ENCODE data around the gene KRTAP5-9. TPM values are rescaled to one million over a fixed set of nuclear protein-coding genes. Genes with fewer than 3 reads are reported as not detected.

The KRTAP5-9 gene
- total RNA-seq, 3 donors from 2014 or later (not counting 1 experiment from before 2014, with no cell fraction given) = 0.31 TPM; not detected in 2

GRCh38 chr11:71551711-71552110 is 3.5 kb downstream of the KRTAP5-9 start:
- H3K4me3 ChIP-seq (ENCODE audit: low read length) = no peak overlapping the region
- Mint-ChIP-seq H3K4me1 (no peaks in the 10 kb centered on the region), H3K27ac (no peak overlapping the region), H3K36me3 (no peaks in the 10 kb centered on the region), H3K9me3 (no peaks in the 10 kb centered on the region), H3K27me3 (ENCODE audit: low read depth in 2 of 2) (peaks cover 11 to 23% of the 10 kb centered on the region in 2 donors), H3K4me3 (no peak overlapping the region)
- no CpG with 5 or more reads among the region's 1 CpG for WGBS (ENCODE audit: insufficient coverage)
- TF ChIP-seq CTCF (IDR thresholded peaks at IDR 0.05) = no peak
- H3K27ac ChIP-seq (ENCODE audit: low read length) = no peak overlapping the region
- ATAC-seq (no peak), DNase-seq (no peak)
- no peaks in the 10 kb centered on the region for H3K27me3 ChIP-seq (ENCODE audit: control insufficient read depth, insufficient read depth, low read length)
- no peaks in the 10 kb centered on the region for H3K36me3 ChIP-seq (ENCODE audit: control insufficient read depth, insufficient read depth, low read length)
- no peaks in the 10 kb centered on the region for H3K9me3 ChIP-seq (ENCODE audit: control insufficient read depth, insufficient read depth, low read length)
- H3K4me1 ChIP-seq (ENCODE audit: control insufficient read depth, insufficient read depth, low read length) = no peaks in the 10 kb centered on the region
- intact Hi-C loops (cut with micrococcal nuclease) = no loop called here

GRCh38 chr11:71554996-71555395 is 6.8 kb downstream of the KRTAP5-9 start:
- no peaks in the 10 kb centered on the region for H3K36me3 ChIP-seq (ENCODE audit: control insufficient read depth, insufficient read depth, low read length)
- Mint-ChIP-seq H3K27me3 (ENCODE audit: low read depth in 2 of 2) (peaks cover 3 to 7% of the 10 kb centered on the region in 2 donors), H3K4me1 (no peaks in the 10 kb centered on the region), H3K9me3 (no peaks in the 10 kb centered on the region), H3K27ac (no peak overlapping the region), H3K36me3 (no peaks in the 10 kb centered on the region), H3K4me3 (no peak overlapping the region)
- H3K9me3 ChIP-seq (ENCODE audit: control insufficient read depth, insufficient read depth, low read length) = no peaks in the 10 kb centered on the region
- TF ChIP-seq CTCF (IDR thresholded peaks at IDR 0.05) = no peak
- no peaks in the 10 kb centered on the region for H3K27me3 ChIP-seq (ENCODE audit: control insufficient read depth, insufficient read depth, low read length)
- H3K4me3 ChIP-seq (ENCODE audit: low read length) = no peak overlapping the region
- 85% methylated on average over 6 of the region's 6 CpGs for WGBS (ENCODE audit: insufficient coverage)
- no peak overlapping the region for H3K27ac ChIP-seq (ENCODE audit: low read length)
- ATAC-seq (no peak), DNase-seq (no peak)
- intact Hi-C loops (cut with micrococcal nuclease) = no loop called here
- no peaks in the 10 kb centered on the region for H3K4me1 ChIP-seq (ENCODE audit: control insufficient read depth, insufficient read depth, low read length)

DNA sequence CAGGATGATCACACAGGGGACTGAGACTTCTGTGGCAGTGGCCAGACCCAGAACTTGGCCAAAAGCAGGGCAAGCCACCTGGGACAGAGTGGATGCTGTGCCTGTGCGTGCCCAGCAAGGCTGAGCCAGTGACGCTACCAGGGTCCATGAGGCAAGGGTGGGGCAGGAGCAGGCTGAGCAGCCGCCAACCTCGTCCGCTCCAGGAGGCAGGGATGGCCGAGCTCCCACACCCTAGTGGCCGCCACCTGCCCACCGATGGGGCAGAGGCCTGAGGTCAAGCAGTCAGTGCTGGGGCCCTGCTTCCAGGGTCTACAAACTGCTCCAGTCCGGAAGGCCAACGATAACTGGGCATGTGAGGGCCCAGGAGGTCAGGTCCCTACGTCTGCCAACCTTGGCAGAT is 7.3 kb downstream of the KRTAP5-9 start:
- H3K27ac Mint-ChIP-seq = no peak overlapping the region
- no peaks in the 10 kb centered on the region for H3K4me1 Mint-ChIP-seq
- H3K4me3 Mint-ChIP-seq = no peak overlapping the region
- intact Hi-C loops (cut with micrococcal nuclease) = no loop called here
- no peaks in the 10 kb centered on the region for H3K4me1 ChIP-seq (ENCODE audit: control insufficient read depth, insufficient read depth, low read length)
- no peak overlapping the region for H3K4me3 ChIP-seq (ENCODE audit: low read length)
- no peaks in the 10 kb centered on the region for H3K36me3 Mint-ChIP-seq
- ATAC-seq = no peak
- TF ChIP-seq CTCF (IDR thresholded peaks at IDR 0.05) = no peak
- peaks cover 3 to 7% of the 10 kb centered on the region in 2 donors for H3K27me3 Mint-ChIP-seq (ENCODE audit: low read depth in 2 of 2)
- H3K27me3 ChIP-seq (ENCODE audit: control insufficient read depth, insufficient read depth, low read length) = no peaks in the 10 kb centered on the region
- H3K9me3 Mint-ChIP-seq = no peaks in the 10 kb centered on the region
- H3K27ac ChIP-seq (ENCODE audit: low read length) = no peak overlapping the region
- no peaks in the 10 kb centered on the region for H3K36me3 ChIP-seq (ENCODE audit: control insufficient read depth, insufficient read depth, low read length)
- no peaks in the 10 kb centered on the region for H3K9me3 ChIP-seq (ENCODE audit: control insufficient read depth, insufficient read depth, low read length)
- DNase-seq = no peak
- 90% methylated on average over 11 of the region's 11 CpGs for WGBS (ENCODE audit: insufficient coverage)

DNA sequence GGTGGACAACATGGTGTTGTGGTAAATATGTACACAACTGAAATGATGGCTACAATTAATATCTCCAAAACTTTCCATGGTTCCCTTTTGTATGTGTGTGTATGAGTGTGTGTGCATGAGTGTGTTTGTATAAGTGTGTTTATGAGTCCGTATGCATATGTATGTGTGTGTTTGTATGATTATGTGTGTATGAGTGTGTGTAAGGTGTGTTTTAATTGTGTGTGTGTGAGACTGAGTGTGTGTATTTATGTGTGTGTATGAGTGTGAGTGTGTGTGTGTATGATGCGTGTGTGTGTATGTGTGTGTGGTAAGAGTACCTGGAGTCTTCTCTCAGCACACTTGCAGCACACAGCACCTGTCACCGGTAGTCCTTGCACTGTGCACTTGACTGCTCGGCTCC is 7.8 kb downstream of the KRTAP5-9 start:
- no peak overlapping the region for H3K4me3 Mint-ChIP-seq
- no peak overlapping the region for H3K27ac ChIP-seq (ENCODE audit: low read length)
- no peak for TF ChIP-seq CTCF (IDR thresholded peaks at IDR 0.05)
- H3K27me3 Mint-ChIP-seq (ENCODE audit: low read depth in 2 of 2) = peaks cover 6 to 9% of the 10 kb centered on the region in 2 donors
- H3K36me3 Mint-ChIP-seq = no peaks in the 10 kb centered on the region
- intact Hi-C loops (cut with micrococcal nuclease) = no loop called here
- DNase-seq (no peak), ATAC-seq (no peak)
- 97% methylated on average over 4 of the region's 4 CpGs for WGBS (ENCODE audit: insufficient coverage)
- no peaks in the 10 kb centered on the region for H3K4me1 Mint-ChIP-seq
- no peak overlapping the region for H3K4me3 ChIP-seq (ENCODE audit: low read length)
- H3K27ac Mint-ChIP-seq = no peak overlapping the region
- H3K9me3 Mint-ChIP-seq = no peaks in the 10 kb centered on the region
- no peaks in the 10 kb centered on the region for H3K27me3 ChIP-seq (ENCODE audit: control insufficient read depth, insufficient read depth, low read length)
- H3K36me3 ChIP-seq (ENCODE audit: control insufficient read depth, insufficient read depth, low read length) = no peaks in the 10 kb centered on the region
- no peaks in the 10 kb centered on the region for H3K9me3 ChIP-seq (ENCODE audit: control insufficient read depth, insufficient read depth, low read length)
- no peaks in the 10 kb centered on the region for H3K4me1 ChIP-seq (ENCODE audit: control insufficient read depth, insufficient read depth, low read length)
